Natural killer cell (primary cell): ENCODE measurements around the gene DGCR6L. TPM values are rescaled to one million over a fixed set of nuclear protein-coding genes. Genes with fewer than 3 reads are reported as not detected.

Experiments
- ATAC-seq, 3 donors: fragments of 150-1000 bp in 2 of 3; fragments of 200-7000 bp in 1 of 3; cut with Tn5 transposase; 1 replicate in 1 of 3; 2 replicates in 2 of 3; pipeline ENCODE4 v1.10.0; 2021; ENCODE audit warnings: mild to moderate bottlenecking in 2 of 3, moderate library complexity in 2 of 3
- DNase-seq, 2 donors: peaks; one replicate each; pipeline versions ENCODE4 v3.0.0 to v3.0.0-alpha.2; 2013 to 2021; ENCODE audit warnings: mixed read lengths in 1 of 2
- H3K27ac ChIP-seq: one replicate; pipeline ENCODE4 v1.5.1; 2013; ENCODE audit warnings: mild to moderate bottlenecking, low read length
- H3K27me3 ChIP-seq: one replicate; pipeline ENCODE4 v1.6.1; 2013; ENCODE audit warnings: low read length; ENCODE audit not compliant: control insufficient read depth, insufficient read depth
- H3K36me3 ChIP-seq: one replicate; pipeline ENCODE4 v1.6.1; 2013; ENCODE audit warnings: low read length; ENCODE audit not compliant: control insufficient read depth, insufficient read depth
- H3K4me1 ChIP-seq: one replicate; pipeline ENCODE4 v1.6.1; 2013; ENCODE audit warnings: low read length; ENCODE audit not compliant: control insufficient read depth, insufficient read depth
- H3K4me3 ChIP-seq: one replicate; pipeline ENCODE4 v1.5.1; 2013; ENCODE audit warnings: low read length
- H3K9me3 ChIP-seq: one replicate; pipeline ENCODE4 v1.6.1; 2013; ENCODE audit warnings: low read length; ENCODE audit not compliant: control insufficient read depth, insufficient read depth
- H3K27ac Mint-ChIP-seq, 2 donors: one replicate each; pipeline ENCODE4 v1.8.0; 2022; ENCODE audit warnings: mild to moderate bottlenecking in 2 of 2, mixed read lengths in 2 of 2, moderate library complexity in 1 of 2
- H3K27me3 Mint-ChIP-seq, 2 donors: one replicate each; pipeline ENCODE4 v1.8.0; 2022; ENCODE audit warnings: low read depth in 2 of 2, mixed read lengths in 2 of 2
- H3K36me3 Mint-ChIP-seq: one replicate; pipeline ENCODE4 v1.8.0; 2022; ENCODE audit warnings: mixed read lengths
- H3K4me1 Mint-ChIP-seq, 2 donors: one replicate each; pipeline ENCODE4 v1.8.0; 2022; ENCODE audit warnings: mixed read lengths in 2 of 2
- H3K4me3 Mint-ChIP-seq: one replicate; pipeline ENCODE4 v1.8.0; 2022; ENCODE audit warnings: mild to moderate bottlenecking, moderate library complexity, mixed read lengths
- H3K9me3 Mint-ChIP-seq, 2 donors: one replicate each; pipeline ENCODE4 v1.8.0; 2022; ENCODE audit warnings: mixed read lengths in 2 of 2
- WGBS: methylation state at CpG from one replicate; pipeline ENCODE4 v1.1.7; 2013; ENCODE audit warnings: missing lambda C conversion rate; ENCODE audit not compliant: insufficient coverage; 5-methylcytosine and 5-hydroxymethylcytosine counted together
- intact Hi-C: fragments of 100-400 bp; cut with micrococcal nuclease; formaldehyde crosslinking; loops from one replicate; pipeline ENCODE4 v1.14.2; 2022
- total RNA-seq, 4 donors: library from RNA; stranded (reverse); fragments of 120-200 nt in 1 of 4; gene quantifications; one replicate each; pipeline versions ENCODE4 v1.2.3 to v1.2.4, GENCODE V29; 2013 to 2022
- TF ChIP-seq, protein P1 (sequence below): fragments of 200-600 bp; IDR thresholded peaks from one replicate; pipeline ENCODE4 v1.8.0; 2022; ENCODE audit warnings: antibody characterized with exemption

DGCR6L gene
- total RNA-seq, 3 donors from 2014 or later (not counting 1 experiment from before 2014, with no cell fraction given): 20.3 to 34.3 (median 33.0) TPM

DNA sequence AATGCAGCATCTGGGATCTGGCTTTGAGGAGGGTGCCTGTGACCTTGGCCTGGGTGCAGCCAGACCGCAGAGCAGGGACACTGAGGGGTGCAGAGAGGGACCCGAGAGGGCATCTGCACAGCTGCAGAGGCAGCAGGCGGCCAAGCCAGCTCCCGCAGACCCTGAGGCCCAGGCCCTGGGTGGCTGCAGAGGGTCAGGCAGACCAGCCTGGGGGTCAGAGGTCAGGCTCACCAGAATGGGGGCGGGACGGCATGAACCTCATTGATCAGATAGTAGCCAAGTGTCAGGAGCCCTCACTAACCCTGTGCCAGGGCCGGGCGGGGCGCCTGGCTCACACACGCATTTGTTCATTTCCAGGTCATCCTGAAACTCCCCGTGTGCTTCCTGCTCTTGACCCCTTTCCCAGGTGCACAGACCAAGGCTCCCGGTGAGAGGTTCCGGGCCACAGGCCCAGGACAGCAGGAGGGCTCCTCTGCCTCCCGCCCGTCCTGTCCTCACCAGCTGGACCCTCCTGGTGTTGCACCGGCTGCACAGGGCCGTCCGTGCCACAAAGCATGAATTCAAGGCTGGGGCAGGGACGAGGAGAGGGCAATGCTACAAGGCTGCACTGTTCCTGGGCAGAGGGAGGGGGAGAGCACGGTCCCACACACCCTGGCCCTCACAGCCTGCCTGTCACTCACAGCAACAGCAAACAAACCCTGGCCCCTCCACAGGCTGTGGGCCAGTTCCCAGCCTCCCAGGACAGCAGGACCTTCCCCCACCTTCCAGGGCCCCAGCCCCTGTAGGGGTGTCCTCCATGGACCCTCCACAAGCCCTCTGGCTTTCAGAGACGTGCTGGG is 55.0 kb downstream of the DGCR6L start:
- TF ChIP-seq, protein P1, sequence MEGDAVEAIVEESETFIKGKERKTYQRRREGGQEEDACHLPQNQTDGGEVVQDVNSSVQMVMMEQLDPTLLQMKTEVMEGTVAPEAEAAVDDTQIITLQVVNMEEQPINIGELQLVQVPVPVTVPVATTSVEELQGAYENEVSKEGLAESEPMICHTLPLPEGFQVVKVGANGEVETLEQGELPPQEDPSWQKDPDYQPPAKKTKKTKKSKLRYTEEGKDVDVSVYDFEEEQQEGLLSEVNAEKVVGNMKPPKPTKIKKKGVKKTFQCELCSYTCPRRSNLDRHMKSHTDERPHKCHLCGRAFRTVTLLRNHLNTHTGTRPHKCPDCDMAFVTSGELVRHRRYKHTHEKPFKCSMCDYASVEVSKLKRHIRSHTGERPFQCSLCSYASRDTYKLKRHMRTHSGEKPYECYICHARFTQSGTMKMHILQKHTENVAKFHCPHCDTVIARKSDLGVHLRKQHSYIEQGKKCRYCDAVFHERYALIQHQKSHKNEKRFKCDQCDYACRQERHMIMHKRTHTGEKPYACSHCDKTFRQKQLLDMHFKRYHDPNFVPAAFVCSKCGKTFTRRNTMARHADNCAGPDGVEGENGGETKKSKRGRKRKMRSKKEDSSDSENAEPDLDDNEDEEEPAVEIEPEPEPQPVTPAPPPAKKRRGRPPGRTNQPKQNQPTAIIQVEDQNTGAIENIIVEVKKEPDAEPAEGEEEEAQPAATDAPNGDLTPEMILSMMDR: no peak
- H3K27ac ChIP-seq: no peak overlapping the region
- no peak overlapping the region for H3K4me3 Mint-ChIP-seq
- ATAC-seq (no peak), DNase-seq (no peak)
- no peaks in the 10 kb centered on the region for H3K36me3 Mint-ChIP-seq
- intact Hi-C loops: no loop called here
- H3K9me3 ChIP-seq: no peaks in the 10 kb centered on the region
- peaks cover 13% of the 10 kb centered on the region for H3K4me1 ChIP-seq
- no peak overlapping the region for H3K27ac Mint-ChIP-seq
- 85% methylated on average over 21 of the region's 21 CpGs for WGBS
- no peaks in the 10 kb centered on the region for H3K9me3 Mint-ChIP-seq
- H3K4me3 ChIP-seq: no peak overlapping the region
- H3K27me3 Mint-ChIP-seq: no peaks in the 10 kb centered on the region
- H3K4me1 Mint-ChIP-seq: peaks cover 6 to 8% of the 10 kb centered on the region in 2 donors
- peaks cover 4% of the 10 kb centered on the region for H3K27me3 ChIP-seq
- H3K36me3 ChIP-seq: no peaks in the 10 kb centered on the region

Other genes starting within 250 kb of the DGCR6L start
- 10 to 100 TPM; 45.3 to 64.7 (median 64.0) TPM for gene DGCR8, start 239.8 kb downstream of the DGCR6L start, total RNA-seq
- gene RANBP1, start 204.0 kb downstream of the DGCR6L start, total RNA-seq: 10 to 100 TPM; 54.0 to 61.0 (median 56.3) TPM
- 100 to 1,000 TPM in 1 of 3 donors, 10 to 100 TPM in 2; 86.4 to 104 (median 86.5) TPM for gene TRMT2A, start 202.8 kb downstream of the DGCR6L start, total RNA-seq
- gene ZDHHC8, start 188.3 kb downstream of the DGCR6L start, total RNA-seq: 10 to 100 TPM; 64.0 to 75.6 (median 65.3) TPM
- under 1 TPM in 1 of 3 donors, not detected in 2; 0.64 TPM for gene CCDC188, start 169.0 kb downstream of the DGCR6L start, total RNA-seq
- gene RTN4R, start 51.7 kb downstream of the DGCR6L start, total RNA-seq: 1 to 10 TPM; 1.2 to 2.9 (median 1.6) TPM
- gene ZNF74, start 74.1 kb upstream of the DGCR6L start, total RNA-seq: 10 to 100 TPM in 2 of 3 donors, 1 to 10 TPM in 1; 7.7 to 18.2 (median 10.4) TPM
- 1 to 10 TPM; 1.8 to 3.5 (median 2.9) TPM for gene SCARF2, start 117.8 kb upstream of the DGCR6L start, total RNA-seq
- gene KLHL22, start 175.7 kb upstream of the DGCR6L start, total RNA-seq: 10 to 100 TPM; 26.5 to 53.0 (median 31.0) TPM
- 100 to 1,000 TPM; 269 to 291 (median 270) TPM for gene MED15, start 187.6 kb upstream of the DGCR6L start, total RNA-seq